ENCODE results near the gene DISP1.
A peak's percentile ranks its signal among the peaks of the same experiment; 100 is the strongest.

The DISP1 gene

GRCh38 chr1:222814536-222815439 is at the start of gene DISP1:
DISP1 (plus strand) TSS chr1:222815039; CDS start chr1:222942824, 127,785 bp downstream.
- DNase-seq, result peak; percentile 57 to 72

DNA sequence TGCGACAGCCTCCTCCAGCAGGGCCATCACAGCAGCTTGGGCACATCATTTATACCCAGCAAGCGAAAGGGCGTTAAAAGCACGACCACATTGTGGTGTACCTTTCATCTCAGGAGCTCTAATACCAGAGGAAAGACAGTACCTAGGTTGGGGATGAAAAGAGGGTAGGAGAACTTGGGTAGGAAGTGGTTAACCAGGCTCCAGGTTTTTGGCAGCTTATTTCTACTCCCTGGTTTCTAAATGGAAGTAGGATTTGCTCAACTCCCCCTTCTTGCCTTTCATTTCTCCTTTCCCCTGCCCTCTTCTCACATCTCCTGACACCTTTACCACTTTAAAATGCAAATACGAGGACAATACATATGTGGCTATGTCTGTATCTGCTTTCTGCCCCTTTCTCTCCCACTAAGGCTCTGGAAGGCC is 47.7 kb upstream of the DISP1 start:
- DNase-seq, result no peak

DNA sequence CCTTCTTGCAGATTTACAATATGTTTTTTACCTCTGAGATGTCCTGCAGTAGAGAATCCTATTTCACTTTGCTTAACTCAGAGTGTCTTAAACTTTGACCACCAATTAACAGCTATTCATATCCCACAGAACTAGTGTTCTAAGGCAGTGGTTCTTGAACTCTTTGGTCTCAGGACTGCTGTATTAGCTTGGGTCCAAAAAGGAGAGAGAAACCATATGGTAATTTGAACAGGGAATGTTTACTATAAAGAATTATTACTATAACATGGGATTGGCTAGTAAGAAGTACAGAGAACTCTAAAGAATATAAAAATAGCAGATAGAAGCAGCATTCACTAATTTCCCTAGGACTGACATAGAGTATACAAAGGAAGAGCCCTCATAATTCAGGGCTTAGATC is 46.2 kb upstream of the DISP1 start:
- DNase-seq, result no peak

- DNase-seq, result no peak
Observed at GRCh38 chr1:222769181-222769580, 45.7 kb upstream of the DISP1 start.

GRCh38 chr1:222769971-222770620 is 44.7 kb upstream of the DISP1 start:
- no peak for DNase-seq

DNA sequence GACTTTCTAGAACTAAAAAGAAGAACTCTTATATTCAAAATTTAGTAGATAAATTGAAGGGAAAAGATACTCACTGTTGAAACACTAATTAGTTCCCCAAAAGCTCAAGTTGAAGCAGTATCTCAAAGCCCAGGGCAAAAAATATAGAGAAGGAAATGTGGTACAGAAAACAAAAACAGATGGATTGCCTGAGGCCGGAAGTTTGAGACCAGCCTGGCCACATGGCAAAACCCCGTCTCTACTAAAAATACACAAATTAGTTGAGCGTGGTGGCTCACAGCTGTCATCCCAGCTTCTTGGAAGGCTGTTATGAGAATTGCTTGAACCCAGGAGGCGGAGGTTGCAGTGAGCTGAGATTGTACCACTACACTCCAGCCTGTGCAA is 41.9 kb upstream of the DISP1 start:
- DNase-seq, result no peak

DNA sequence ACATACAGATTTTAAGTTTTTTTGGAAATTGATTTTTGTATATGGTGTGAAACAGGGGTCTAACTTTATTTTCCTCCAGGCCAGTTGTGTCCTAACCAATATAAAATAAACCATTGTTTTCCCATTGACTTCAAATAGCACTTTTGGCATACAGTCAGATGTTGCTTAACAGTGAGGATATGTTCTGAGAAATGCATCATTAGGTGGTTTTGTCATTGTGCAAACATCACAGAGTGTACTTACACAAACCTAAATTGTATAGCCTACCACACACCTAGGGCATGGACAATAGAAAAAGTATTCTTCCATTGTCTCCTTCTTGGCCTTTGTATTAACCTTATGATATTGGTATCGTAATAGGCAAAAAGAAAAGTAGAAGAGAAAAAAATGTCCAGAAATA is 37.4 kb upstream of the DISP1 start:
- DNase-seq, result peak; percentile 67 to 89

GRCh38 chr1:222777977-222778376 is 36.9 kb upstream of the DISP1 start:
- DNase-seq, result peak; percentile 73 to 97

- no peak for DNase-seq
Observed at GRCh38 chr1:222781251-222781650, 33.6 kb upstream of the DISP1 start.

- no peak for DNase-seq
Observed at GRCh38 chr1:222783051-222783450, 31.8 kb upstream of the DISP1 start.

- DNase-seq, result no peak
Observed at GRCh38 chr1:222784371-222784770, 30.5 kb upstream of the DISP1 start.

- DNase-seq, result no peak
Observed at GRCh38 chr1:222784916-222785315, 29.9 kb upstream of the DISP1 start.

- DNase-seq, result no peak
Observed at GRCh38 chr1:222785529-222785928, 29.3 kb upstream of the DISP1 start.

DNA sequence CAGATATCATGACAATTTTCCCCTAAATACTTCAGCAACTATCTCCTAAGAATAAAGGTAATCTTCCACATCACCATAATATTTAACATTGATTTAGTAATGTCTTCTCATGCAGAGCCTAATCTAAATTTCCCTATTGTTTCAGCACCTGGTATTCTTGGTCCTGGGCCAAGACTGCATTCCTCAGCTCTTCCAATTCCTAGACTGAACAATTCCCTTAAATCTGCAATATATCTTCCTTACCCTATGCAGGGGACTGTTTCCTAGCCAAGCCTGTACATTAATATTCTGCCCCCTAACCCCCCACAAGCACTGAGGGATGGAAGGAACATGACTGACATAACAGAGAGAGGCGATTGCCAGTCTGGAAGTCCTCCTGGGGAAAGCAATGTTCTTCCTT is 28.7 kb upstream of the DISP1 start:
- DNase-seq, result no peak

GRCh38 chr1:222787729-222788128 is 27.1 kb upstream of the DISP1 start:
- DNase-seq, result no peak

DNA sequence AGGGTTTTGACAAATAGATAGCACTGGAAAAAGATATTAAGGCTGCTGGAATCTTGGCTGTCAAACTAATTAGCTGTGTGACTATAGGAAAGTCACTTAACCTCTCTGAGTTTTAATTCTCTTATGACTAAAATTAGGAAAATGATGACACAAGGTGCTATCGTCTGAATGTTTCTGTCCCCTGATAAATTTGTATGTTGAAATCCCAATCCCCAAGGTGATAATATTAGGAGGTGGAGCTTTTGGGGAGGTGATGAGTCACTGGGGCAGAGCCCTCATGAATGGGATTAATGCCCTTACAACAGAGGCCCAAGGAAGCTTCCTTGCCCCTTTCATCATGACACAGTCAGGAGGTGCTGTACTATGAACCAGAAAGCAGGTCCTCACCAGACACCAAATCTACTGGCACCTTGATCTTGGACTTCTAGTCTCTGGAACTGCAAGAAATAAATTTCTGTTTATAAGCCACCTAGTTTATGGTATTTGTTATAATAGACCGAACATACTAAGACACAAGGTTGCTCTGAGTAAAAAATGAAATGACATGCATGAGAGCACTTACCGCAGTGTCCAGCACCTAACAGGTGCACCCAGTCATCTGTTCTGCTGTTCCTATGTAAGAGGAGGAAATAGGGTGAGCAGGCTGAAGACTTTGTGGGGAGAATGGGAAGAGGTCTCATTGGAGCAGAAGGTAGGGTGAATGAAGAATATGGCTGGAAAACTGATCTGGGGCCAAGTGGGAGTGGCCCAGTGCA is 26.3 kb upstream of the DISP1 start:
- no peak for DNase-seq

DNA sequence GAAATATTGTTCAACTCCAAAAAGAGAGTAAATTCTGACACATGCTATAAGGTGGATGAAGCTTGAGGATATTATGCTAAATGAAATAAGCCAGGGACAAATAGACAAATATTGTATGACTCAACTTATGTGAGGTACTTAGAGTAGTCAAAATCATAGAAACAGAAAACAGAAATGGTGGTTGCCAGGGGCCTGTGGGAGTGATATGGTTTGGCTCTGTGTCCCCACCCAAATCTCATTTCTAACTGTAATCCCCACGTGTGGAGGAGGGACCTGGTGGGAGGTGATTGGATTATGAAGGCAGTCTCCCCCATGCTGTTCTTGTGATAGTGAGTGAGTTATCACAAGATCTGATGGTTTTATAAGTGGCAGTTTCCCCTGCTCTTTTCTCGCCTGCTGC is 24.7 kb upstream of the DISP1 start:
- no peak for DNase-seq

DNA sequence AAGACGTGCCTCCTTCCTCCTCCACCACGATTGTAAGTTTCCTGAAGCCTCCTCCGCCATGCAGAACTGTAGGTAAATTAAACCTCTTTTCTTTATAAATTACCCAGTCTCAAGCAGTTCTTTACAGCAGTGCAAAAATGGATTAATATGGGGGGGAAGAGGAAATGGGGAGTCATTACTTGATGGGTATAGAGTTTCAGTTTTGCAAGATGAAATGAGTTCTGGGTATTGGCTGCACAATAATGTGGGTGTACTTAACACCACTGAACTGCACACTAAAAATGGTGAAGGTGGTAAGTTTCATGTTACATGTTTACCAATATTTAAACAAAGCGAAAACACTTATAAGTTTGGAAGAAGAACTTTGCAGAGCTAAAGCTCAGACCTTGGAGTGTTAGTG is 24.3 kb upstream of the DISP1 start:
- DNase-seq, result no peak

DNA sequence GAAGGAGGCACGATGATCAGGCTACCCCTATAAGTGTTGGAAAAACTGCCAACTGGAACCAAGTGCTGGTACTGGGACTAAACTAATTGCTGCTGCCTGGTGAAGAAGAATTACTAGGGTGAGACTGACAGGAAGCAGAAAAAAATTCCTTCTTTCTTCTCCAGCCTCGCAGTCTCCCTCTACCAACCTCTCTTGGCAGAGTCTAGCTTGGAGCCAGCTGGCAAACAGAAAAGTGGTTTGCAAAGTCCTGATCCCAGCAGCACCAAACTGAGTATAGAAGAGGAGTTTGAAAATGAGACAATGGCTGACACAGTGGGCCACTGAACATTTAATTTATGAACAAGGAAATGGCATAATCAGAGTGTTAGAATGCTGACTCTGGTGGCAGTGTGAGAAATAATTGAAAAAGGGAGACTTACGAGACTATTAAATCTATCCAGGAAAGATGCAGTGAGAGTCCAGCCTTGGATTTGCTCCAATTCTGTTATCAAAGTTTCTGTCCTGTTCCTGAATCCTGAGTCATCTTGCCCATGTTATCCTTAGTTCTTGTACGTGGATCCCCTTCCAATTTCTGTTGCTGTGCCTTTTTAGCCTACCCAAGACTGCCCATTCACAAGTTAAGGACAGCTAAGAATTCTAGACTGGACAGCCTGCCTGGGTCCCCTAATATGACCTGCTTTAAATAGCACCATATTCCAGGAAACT is 23.7 kb upstream of the DISP1 start:
- DNase-seq, result no peak

GRCh38 chr1:222792744-222793143 is 22.1 kb upstream of the DISP1 start:
- DNase-seq, result peak in 1 of 2 experiments; percentile 8

GRCh38 chr1:222794656-222795474 is 20.0 kb upstream of the DISP1 start:
- peak in 1 of 2 experiments; percentile 11 for DNase-seq

- DNase-seq, result no peak
Observed at GRCh38 chr1:222798116-222798515, 16.7 kb upstream of the DISP1 start.
